ENCODE results near the gene PACSIN2.
"Not testable (repeated sequence)": the region's sequence is repeated elsewhere in the genome, so short reads cannot be mapped to it uniquely, and the experiment has no call there.

PACSIN2 gene

DNA sequence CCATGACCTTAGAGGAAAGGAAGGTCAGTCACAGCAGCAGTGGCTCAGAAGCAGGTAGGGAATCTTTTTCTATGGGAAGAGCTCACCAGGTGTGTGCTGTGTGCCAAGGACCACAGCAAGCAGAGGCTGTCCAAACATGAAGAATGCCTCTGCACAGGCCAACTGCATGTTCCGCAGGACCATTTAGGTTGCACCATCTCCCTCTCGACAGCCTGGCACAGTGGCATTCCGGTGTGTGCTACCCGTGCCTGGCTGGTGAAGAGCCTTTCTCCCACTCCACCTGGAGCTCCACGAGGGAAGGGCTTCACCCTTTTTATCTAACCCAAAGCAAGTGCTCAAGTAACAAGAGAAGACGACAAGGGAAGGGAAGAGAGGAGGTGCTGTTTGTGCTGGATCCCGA lies 76.5 kb downstream of the PACSIN2 start:
- H3K27ac ChIP-seq: peak overlapping the region; percentile 96
- peaks cover 60 to 62% of the 10 kb centered on the region in 2 experiments for H3K4me1 ChIP-seq (ENCODE audit: control insufficient read depth in 1 of 2, insufficient read depth in 1 of 2, low read depth in 1 of 2, low read length in 1 of 2)
- H3K4me3 ChIP-seq (ENCODE audit: low read depth in 1 of 2, low read length in 1 of 2): no peak overlapping the region

DNA sequence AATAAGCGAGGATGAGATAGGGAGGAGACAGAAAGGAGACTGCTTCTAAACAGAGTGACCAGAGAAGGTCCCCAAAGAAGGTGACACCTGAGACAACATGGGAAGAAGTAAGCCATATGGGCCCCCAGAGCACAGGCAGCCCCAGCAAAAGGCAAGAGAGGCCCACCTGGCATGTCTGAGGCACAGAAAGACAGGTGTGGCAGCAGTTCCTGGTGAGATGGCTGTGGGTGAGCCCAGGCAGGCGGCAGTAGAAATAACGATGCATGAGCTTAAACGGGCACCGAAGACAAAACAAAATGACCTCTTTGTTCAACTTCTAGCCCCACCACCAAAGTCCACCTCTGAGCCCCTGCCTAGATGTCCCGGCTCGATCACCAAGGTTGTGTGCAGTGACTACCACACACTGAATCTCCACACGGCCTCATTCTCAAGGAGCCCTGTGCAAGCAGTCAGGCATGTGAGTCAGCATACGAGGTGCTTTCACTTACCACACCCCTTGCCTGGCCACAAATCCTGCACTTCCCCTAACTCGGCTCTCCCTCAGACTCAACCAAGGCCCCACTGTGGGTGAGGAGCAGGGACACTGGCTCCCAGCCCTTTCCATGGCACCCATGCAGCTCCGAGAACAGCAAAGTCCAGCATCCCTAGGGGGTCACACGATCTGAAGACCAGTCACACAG lies 77.6 kb downstream of the PACSIN2 start:
- H3K36me3 ChIP-seq: no peaks in the 10 kb centered on the region
- peaks cover 72 to 74% of the 10 kb centered on the region in 2 experiments for H3K4me1 ChIP-seq (ENCODE audit: control insufficient read depth in 1 of 2, insufficient read depth in 1 of 2, low read depth in 1 of 2, low read length in 1 of 2)
- TF ChIP-seq, protein P1, sequence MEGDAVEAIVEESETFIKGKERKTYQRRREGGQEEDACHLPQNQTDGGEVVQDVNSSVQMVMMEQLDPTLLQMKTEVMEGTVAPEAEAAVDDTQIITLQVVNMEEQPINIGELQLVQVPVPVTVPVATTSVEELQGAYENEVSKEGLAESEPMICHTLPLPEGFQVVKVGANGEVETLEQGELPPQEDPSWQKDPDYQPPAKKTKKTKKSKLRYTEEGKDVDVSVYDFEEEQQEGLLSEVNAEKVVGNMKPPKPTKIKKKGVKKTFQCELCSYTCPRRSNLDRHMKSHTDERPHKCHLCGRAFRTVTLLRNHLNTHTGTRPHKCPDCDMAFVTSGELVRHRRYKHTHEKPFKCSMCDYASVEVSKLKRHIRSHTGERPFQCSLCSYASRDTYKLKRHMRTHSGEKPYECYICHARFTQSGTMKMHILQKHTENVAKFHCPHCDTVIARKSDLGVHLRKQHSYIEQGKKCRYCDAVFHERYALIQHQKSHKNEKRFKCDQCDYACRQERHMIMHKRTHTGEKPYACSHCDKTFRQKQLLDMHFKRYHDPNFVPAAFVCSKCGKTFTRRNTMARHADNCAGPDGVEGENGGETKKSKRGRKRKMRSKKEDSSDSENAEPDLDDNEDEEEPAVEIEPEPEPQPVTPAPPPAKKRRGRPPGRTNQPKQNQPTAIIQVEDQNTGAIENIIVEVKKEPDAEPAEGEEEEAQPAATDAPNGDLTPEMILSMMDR (IDR thresholded peaks at IDR 0.05): peak; percentile 35
- peak overlapping the region; percentile 96 for H3K27ac ChIP-seq
- H3K27me3 ChIP-seq: no peaks in the 10 kb centered on the region
- peak overlapping the region; percentile 50 to 64 for H3K4me3 ChIP-seq (ENCODE audit: low read depth in 1 of 2, low read length in 1 of 2)
- no peaks in the 10 kb centered on the region for H3K9me3 ChIP-seq

More for the DNA sequence above, 76.5 kb downstream of the PACSIN2 start:
- Histone ChIP-seq H3K27me3 (no peaks in the 10 kb centered on the region), H3K36me3 (no peaks in the 10 kb centered on the region), H3K9me3 (no peaks in the 10 kb centered on the region)
- TF ChIP-seq, protein P1 (IDR thresholded peaks at IDR 0.05): no peak

DNA sequence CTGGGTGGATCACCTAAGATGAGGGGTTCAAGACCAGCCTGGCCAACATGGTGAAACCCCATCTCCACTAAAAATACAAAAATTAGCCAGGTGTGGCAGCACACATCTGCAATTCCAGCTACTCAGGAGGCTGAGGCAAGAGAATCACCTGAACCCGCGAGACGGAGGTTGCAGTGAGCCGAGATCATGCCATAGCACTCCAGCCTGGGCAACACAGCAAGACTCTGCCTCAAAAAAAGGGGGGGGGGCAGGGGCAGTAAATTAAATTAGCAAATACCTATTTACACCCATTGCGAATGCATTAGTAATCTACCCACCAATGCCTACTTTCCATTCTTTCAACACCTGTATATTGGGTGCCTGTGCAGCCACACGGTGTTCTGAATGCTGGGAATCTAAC lies 78.3 kb downstream of the PACSIN2 start:
- Histone ChIP-seq H3K27ac (peak overlapping the region; percentile 96), H3K4me1 (ENCODE audit: control insufficient read depth in 1 of 2, insufficient read depth in 1 of 2, low read depth in 1 of 2, low read length in 1 of 2) (peaks cover 78 to 80% of the 10 kb centered on the region in 2 experiments), H3K4me3 (ENCODE audit: low read depth in 1 of 2, low read length in 1 of 2) (peak overlapping the region; percentile 50 to 64)
- H3K9me3 ChIP-seq, H3K36me3 ChIP-seq, H3K27me3 ChIP-seq: not testable (repeated sequence)

DNA sequence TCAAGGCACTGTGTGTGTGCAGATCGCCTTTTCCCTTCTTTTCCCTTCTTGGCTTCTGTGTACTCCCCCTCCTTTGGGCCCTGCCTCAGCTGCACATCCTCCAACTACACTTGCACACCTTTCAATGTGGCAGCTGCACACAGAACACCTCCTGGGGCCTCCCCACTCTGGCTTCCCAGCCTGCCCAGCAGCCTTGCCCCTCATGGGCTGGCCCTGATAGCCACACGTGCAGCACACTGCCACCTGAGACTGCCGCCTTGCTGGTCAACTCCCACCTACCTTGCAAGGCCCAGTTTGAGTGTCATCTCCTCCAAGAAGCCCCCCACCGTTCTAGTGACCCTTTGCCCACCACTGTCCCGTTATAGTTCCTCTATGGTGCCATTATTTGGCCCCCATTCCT lies 80.6 kb downstream of the PACSIN2 start:
- Histone ChIP-seq H3K36me3 (no peaks in the 10 kb centered on the region), H3K4me3 (ENCODE audit: low read depth in 1 of 2, low read length in 1 of 2) (no peak overlapping the region), H3K27me3 (no peaks in the 10 kb centered on the region), H3K9me3 (no peaks in the 10 kb centered on the region), H3K4me1 (ENCODE audit: control insufficient read depth in 1 of 2, insufficient read depth in 1 of 2, low read depth in 1 of 2, low read length in 1 of 2) (peaks cover 95 to 97% of the 10 kb centered on the region in 2 experiments), H3K27ac (peak overlapping the region; percentile 93)
- TF ChIP-seq, protein P1 (IDR thresholded peaks at IDR 0.05): no peak

DNA sequence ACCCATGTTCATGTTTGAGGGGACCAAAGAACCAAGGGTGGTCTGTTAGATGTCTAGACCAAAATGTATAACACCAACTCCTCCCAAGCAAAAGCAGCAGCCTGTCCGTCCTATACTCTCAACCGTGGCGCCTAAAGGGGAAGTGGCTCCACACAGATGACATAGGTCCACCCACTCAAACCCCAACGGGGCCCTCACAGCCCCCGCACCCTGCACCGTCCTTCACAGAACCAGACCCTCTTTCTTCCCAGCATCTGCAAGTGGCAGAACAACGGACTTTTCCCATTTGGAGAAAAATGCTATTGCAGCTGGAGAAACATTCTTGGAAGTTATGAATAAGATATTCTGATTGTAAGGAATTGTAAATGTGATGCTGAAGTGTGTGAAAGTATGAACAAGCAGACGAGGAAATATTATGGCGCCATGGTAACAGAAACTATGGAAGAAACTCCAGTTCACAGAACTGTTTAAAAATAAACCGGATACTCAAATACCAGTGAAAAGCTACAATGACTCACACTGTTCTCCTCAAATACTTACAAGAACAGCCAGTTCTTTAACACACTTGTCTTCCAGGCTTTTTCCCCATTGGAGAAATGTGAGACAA lies 81.4 kb downstream of the PACSIN2 start:
- H3K4me3 ChIP-seq (ENCODE audit: low read depth in 1 of 2, low read length in 1 of 2): peak overlapping the region; percentile 11 to 40
- H3K27ac ChIP-seq: peak overlapping the region; percentile 93
- no peaks in the 10 kb centered on the region for H3K27me3 ChIP-seq
- no peaks in the 10 kb centered on the region for H3K9me3 ChIP-seq
- TF ChIP-seq, protein P1 (IDR thresholded peaks at IDR 0.05): no peak
- H3K36me3 ChIP-seq: no peaks in the 10 kb centered on the region
- peaks cover 97% of the 10 kb centered on the region in 2 experiments for H3K4me1 ChIP-seq (ENCODE audit: control insufficient read depth in 1 of 2, insufficient read depth in 1 of 2, low read depth in 1 of 2, low read length in 1 of 2)

DNA sequence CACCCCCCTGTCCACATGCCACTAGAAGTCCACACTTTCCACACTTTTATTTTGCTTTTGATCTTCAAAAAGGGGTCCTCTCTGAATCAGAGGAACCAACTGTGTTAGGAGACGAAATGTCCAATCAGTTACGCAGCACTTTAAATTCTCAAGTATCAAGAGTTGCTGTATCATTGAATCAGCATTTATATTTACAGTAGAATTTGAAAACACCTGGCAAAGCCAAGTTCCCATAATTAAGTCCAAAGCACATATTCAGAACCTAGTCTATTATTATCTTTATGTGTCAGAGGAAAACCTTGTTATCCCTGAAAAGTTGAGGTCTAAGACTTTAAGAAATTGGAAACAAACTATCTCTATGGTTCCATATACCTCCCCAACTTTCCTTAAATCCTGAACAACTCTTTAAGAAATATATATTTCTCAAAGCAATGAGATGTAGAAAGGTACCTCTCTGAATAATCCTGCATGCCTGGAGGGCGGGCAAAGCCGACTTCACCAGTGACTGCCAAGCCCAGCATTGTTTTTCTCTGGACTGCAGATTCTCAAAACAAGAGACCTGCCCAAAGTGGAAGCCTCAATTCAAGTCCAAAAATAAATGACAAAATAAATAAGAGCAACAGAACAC lies 82.0 kb downstream of the PACSIN2 start:
- no peaks in the 10 kb centered on the region for H3K27me3 ChIP-seq
- H3K4me1 ChIP-seq (ENCODE audit: control insufficient read depth in 1 of 2, insufficient read depth in 1 of 2, low read depth in 1 of 2, low read length in 1 of 2): peaks cover 97% of the 10 kb centered on the region in 2 experiments
- H3K9me3 ChIP-seq: no peaks in the 10 kb centered on the region
- no peaks in the 10 kb centered on the region for H3K36me3 ChIP-seq
- peak overlapping the region; percentile 11 to 40 for H3K4me3 ChIP-seq (ENCODE audit: low read depth in 1 of 2, low read length in 1 of 2)
- H3K27ac ChIP-seq: peak overlapping the region; percentile 93
- TF ChIP-seq, protein P1 (IDR thresholded peaks at IDR 0.05): no peak
